ENCODE results near the gene PIGV.
A peak's percentile ranks its signal among the peaks of the same experiment; 100 is the strongest.
"Not testable (repeated sequence)": the region's sequence is repeated elsewhere in the genome, so short reads cannot be mapped to it uniquely, and the experiment has no call there.

Gene PIGV

GRCh38 chr1:26799479-26800142, 11.9 kb downstream of the PIGV start:
- DNase-seq, result peak; percentile 50

- not testable (repeated sequence) for DNase-seq
These were observed 16.2 kb downstream of the PIGV start for GRCh38 chr1:26803932-26804331.

DNA sequence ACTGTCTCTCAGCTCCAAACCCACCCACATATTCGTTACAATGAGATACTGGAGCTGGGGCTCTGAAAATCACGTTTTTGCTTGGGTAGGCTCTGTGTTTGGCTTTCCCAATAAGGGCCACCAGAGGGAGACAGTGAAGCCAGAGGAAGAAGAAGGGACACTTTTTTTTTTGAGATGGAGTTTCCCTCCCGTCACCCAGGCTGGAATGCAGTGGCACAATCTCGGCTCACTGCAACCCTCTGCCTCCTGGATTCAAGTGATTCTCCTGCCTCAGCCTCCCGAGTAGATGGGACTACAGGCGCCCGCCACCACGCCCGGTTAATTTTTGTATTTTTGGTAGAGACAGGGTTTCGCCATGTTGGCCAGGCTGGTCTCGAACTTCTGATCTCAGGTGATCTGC, 22.4 kb downstream of the PIGV start:
- DNase-seq, result peak; percentile 83

GRCh38 chr1:26811057-26811456, 23.3 kb downstream of the PIGV start:
- no peak for DNase-seq

- DNase-seq, result no peak
These were observed 24.0 kb downstream of the PIGV start for GRCh38 chr1:26811708-26812107.

DNA sequence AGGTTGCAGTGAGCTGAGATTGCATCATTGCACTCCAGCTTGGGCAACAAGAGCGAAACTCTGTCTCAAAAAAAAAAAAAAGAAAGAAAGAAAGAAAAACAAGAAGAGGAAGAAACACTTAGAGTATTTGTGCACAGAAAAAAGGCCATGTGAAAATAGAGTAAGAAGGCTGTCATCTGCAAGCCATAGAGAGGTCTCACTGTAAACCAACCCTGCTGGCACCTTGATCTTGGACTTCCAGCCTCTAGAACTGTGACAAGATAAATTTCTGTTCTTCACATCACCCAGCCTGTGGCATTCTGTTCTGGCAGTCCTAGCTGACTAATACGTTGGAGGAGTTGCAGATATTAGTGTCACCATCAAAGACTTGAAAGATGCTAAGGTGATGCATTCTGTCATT, 26.6 kb downstream of the PIGV start:
- no peak for DNase-seq

GRCh38 chr1:26814893-26815292, 27.1 kb downstream of the PIGV start:
- no peak for DNase-seq

DNA sequence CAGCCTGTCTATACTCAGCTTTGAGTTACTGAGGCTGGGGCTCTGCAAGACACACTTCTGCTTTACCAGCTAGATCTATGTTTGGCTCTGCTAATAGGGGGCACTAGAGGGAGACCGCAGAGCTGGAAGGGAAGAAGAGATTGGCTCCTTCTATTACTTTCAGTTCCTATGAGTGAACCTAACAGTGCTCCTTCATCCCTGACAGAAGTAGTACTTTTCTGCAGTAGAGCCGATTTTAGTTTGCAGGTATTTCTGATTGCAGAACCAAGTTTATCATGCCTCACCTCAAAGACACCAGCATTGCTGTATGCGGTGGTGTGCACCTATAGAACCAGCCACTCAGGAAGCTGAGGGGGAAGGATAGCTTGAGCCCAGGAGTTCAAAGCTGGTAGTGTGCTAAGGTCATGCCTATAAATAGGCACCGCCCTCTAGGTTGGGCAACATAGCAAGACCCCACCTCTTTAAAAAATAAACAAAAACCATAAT, 33.1 kb downstream of the PIGV start:
- DNase-seq, result no peak

GRCh38 chr1:26822737-26823395, 35.1 kb downstream of the PIGV start:
- DNase-seq, result no peak

GRCh38 chr1:26824731-26825130, 37.0 kb downstream of the PIGV start:
- DNase-seq, result no peak

GRCh38 chr1:26826261-26827105, 38.7 kb downstream of the PIGV start, which contains the start of gene ZDHHC18:
TSS of gene ZDHHC18 (plus strand) at chr1:26826688. CDS start at chr1:26826805, 117 bp downstream.
- peak; percentile 82 for DNase-seq

DNA sequence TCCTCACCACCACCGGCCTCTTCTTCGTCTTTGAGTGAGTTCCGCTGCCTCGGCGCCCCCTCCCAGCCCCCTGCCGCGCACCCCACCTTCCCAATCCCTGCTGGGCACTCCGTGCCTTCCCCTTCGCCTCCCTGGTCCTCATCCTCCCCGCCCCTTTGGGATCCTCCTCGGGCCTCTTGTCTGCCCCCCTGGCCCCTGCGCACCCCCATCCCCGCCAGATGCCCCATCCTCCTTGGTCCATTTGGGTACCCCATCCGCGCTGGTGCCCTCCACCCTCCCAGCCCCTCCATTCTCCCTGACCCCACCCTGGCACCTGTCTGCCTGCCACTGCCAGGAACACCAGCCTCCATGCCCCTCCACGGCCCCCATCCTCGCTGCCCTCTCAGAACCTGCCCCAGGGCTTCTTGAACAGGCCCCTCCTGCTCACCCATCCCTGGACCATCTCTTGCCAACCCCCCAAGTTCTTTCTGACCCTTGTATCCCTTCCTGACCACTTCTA, 39.4 kb downstream of the PIGV start:
- no peak for DNase-seq

DNA sequence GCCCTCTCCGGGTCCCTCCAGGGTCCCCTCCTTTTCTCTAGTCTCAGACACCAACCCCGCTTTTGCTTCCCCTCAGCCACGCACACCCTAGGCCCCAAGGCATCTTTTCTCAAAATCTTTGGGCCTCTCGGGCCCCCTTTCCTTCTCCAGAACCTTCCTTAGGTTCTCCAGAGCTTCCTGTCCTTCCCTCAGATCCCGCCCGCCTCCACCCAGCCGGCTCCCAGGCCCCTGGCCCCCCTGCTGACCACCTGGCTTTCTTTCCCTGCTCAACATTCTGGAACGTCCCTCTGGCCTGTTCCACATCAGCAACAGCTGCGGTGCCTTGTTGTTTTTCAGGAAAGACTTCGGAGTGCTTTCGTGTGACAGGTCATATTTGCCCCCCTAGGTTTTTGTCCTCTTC, 39.9 kb downstream of the PIGV start:
- DNase-seq, result no peak

- peak; percentile 47 for DNase-seq
These were observed 40.8 kb downstream of the PIGV start for GRCh38 chr1:26828411-26828991.

- DNase-seq, result no peak
These were observed 41.6 kb downstream of the PIGV start for GRCh38 chr1:26829184-26829911.

DNA sequence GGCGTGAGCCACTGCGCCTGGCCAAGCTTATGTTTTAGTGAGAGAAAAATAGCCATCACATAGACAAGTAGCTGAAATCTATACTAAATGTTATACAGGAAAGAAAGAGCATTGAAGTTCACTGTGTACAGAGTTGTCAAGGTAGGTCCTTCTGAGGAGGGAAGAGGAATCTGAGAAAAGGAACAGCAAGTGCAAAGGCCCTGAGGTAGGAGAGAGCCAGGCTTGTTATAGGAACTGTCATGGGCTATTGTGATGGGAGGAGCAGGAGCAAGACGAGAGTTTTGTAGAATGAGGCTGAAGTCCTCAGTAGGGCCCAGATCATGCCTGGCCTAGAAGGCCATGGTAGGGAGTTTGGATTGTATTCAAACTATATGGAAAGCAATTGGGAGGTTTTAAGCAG, 43.3 kb downstream of the PIGV start:
- no peak for DNase-seq

- DNase-seq, result no peak
These were observed 43.9 kb downstream of the PIGV start for GRCh38 chr1:26831546-26832248.

DNA sequence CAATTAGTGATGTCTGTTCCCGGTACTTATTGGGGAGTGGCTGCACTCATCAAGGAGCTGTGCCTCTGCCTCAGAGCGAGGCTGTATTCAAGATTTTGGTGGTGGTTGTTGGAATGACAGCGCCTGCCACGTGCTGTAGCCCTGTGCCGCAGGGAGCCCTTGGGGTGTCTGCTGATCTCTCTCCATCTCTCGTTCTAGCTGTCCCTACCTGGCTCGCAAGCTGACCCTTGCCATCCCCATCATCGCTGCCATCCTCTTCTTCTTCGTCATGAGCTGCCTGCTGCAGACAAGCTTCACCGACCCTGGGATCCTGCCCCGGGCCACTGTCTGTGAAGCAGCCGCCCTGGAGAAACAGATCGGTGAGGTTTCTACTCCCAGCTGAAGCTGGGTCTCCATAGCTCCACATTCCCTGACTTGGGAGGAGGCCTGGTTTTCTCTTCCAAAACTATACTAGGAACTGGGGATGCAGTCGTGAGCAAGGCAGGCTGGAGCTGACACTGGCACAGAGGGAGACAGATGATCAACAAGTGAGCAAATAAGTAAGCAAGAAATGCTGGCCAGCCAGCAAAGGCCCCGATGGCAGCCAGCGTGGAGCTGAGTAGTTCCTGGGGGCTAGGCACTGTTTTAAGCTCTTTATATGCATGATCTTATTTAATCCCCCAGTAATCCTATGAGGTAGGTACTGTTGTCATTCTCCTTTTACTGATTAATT, 44.7 kb downstream of the PIGV start:
- no peak for DNase-seq

GRCh38 chr1:26833432-26834405, 46.0 kb downstream of the PIGV start:
- DNase-seq, result peak; percentile 87

DNA sequence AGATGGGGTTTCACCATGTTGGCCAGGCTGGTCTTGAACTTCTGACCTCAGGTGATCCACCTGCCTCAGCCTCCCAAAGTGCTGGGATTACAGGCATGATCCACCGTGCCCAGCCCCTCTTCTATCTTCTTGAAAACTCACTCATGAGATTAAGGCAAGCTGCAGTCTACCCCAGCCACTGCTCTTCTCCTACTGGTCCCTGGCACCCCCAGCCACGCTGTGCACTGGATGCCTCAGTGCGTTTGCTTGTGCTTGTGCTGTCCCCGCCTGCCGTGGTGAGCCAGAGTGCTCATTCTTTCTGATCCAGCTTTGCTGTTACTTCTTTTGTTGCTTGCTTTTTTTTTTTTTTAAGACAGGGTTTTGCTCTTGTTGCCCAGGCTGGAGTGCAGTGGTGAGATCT, 49.9 kb downstream of the PIGV start:
- DNase-seq, result not testable (repeated sequence)
